IMR-90 (cell line): Measurements from ENCODE around the gene SLC25A11. TPM values are rescaled to one million over a fixed set of nuclear protein-coding genes. Genes with fewer than 3 reads are reported as not detected.

Experiments
- ATAC-seq: fragments of 200-7000 bp; cut with Tn5 transposase; 2 replicates; pipeline ENCODE4 v1.9.1; 2020; ENCODE audit warnings: low read depth, mild to moderate bottlenecking, moderate library complexity
- BruUV-seq: library from RNA; stranded (reverse); fragments of 400-500 nt; replicated peaks from 2 replicates; lab custom pipeline; 2021; lab: Mats Ljungman, UMichigan
- CTCF ChIA-PET: fragments of 300-600 bp; formaldehyde crosslinking; extraction: SDS; loops from one replicate; lab custom pipeline; 2021; ENCODE audit warnings: antibody characterized with exemption; lab: Yijun Ruan, JAX
- POLR2A ChIA-PET: fragments of 300-600 bp; sonication (Branson Sonifier 250); formaldehyde crosslinking; loops from one replicate; lab custom pipeline; 2022; ENCODE audit warnings: antibody characterized with exemption; ENCODE audit not compliant: unreplicated experiment; lab: Charles Lee
- DNase-seq: peaks from one replicate; pipeline ENCODE4 v3.0.0; 2013
- H2AFZ ChIP-seq: replicated peaks from 2 replicates; pipeline ENCODE3; 2013; ENCODE audit warnings: low read length, mild to moderate bottlenecking; ENCODE audit not compliant: poor library complexity
- H2AK5ac ChIP-seq: 2 replicates; pipeline ENCODE4 v1.6.1; 2013; ENCODE audit warnings: low read depth, low read length, inconsistent platforms
- H2AK9ac ChIP-seq: replicated peaks from 2 replicates; pipeline ENCODE3; 2013; ENCODE audit warnings: mild to moderate bottlenecking, low read depth, low read length, moderate library complexity; ENCODE audit not compliant: poor library complexity
- H2BK120ac ChIP-seq: 2 replicates; pipeline ENCODE4 v1.6.1; 2013; ENCODE audit warnings: low read depth, low read length, inconsistent platforms
- H2BK15ac ChIP-seq: 3 replicates; pipeline ENCODE4 v1.6.1; 2013; ENCODE audit warnings: low read depth, low read length, inconsistent platforms
- H2BK20ac ChIP-seq: 2 replicates; pipeline ENCODE4 v1.6.1; 2013; ENCODE audit warnings: low read depth, mild to moderate bottlenecking, inconsistent platforms, low read length, moderate library complexity
- H2BK5ac ChIP-seq: 2 replicates; pipeline ENCODE4 v1.6.1; 2013; ENCODE audit warnings: mild to moderate bottlenecking, low read depth, low read length, inconsistent platforms; ENCODE audit not compliant: poor library complexity, severe bottlenecking
- H3K14ac ChIP-seq: replicated peaks from 2 replicates; pipeline ENCODE4 v1.6.1; 2013; ENCODE audit warnings: low read depth, low read length, inconsistent platforms
- H3K18ac ChIP-seq: 2 replicates; pipeline ENCODE4 v1.6.1; 2013; ENCODE audit warnings: low read depth, low read length, control low read depth
- H3K23ac ChIP-seq: 2 replicates; pipeline ENCODE4 v1.6.1; 2013; ENCODE audit warnings: low read depth, low read length, inconsistent platforms
- H3K27ac ChIP-seq: 2 replicates; pipeline ENCODE4 v1.5.1; 2013; ENCODE audit warnings: mild to moderate bottlenecking, control low read depth, low read length; ENCODE audit not compliant: insufficient read depth
- H3K27me3 ChIP-seq: 2 replicates; pipeline ENCODE4 v1.6.1; 2013; ENCODE audit warnings: low read length; ENCODE audit not compliant: control insufficient read depth, insufficient read depth
- H3K36me3 ChIP-seq: 2 replicates; pipeline ENCODE4 v1.6.1; 2013; ENCODE audit warnings: low read length, mixed read lengths; ENCODE audit not compliant: control insufficient read depth, insufficient read depth
- H3K4ac ChIP-seq: 2 replicates; pipeline ENCODE4 v1.6.1; 2013; ENCODE audit warnings: low read depth, low read length, inconsistent platforms
- H3K4me1 ChIP-seq: 2 replicates; pipeline ENCODE4 v1.6.1; 2013; ENCODE audit warnings: low read length, mixed read lengths; ENCODE audit not compliant: control insufficient read depth, insufficient read depth
- H3K4me2 ChIP-seq: 2 replicates; pipeline ENCODE4 v1.6.1; 2013; ENCODE audit warnings: low read depth, mild to moderate bottlenecking, control low read depth, low read length, moderate library complexity
- H3K4me3 ChIP-seq: 2 replicates; pipeline ENCODE4 v1.5.1; 2013; ENCODE audit warnings: low read depth, mild to moderate bottlenecking, control low read depth, low read length, moderate library complexity; ENCODE audit not compliant: insufficient read depth
- H3K56ac ChIP-seq: 2 replicates; pipeline ENCODE4 v1.6.1; 2013; ENCODE audit warnings: low read length, inconsistent platforms; ENCODE audit not compliant: insufficient read depth; ENCODE audit errors: extremely low read depth
- H3K79me1 ChIP-seq, 2 experiments: 2 replicates each; pipeline ENCODE4 v1.6.1; 2013; ENCODE audit warnings: low read length in 2 of 2, inconsistent platforms in 1 of 2, low read depth in 1 of 2
- H3K9ac ChIP-seq: 2 replicates; pipeline ENCODE4 v1.6.1; 2013; ENCODE audit warnings: low read depth, low read length, control low read depth
- H3K9me1 ChIP-seq: 2 replicates; pipeline ENCODE4 v1.6.1; 2013; ENCODE audit warnings: low read length, inconsistent platforms; ENCODE audit not compliant: insufficient read depth
- H3K9me3 ChIP-seq: 2 replicates; pipeline ENCODE4 v1.6.1; 2013; ENCODE audit warnings: low read length; ENCODE audit not compliant: control insufficient read depth, insufficient read depth
- H4K20me1 ChIP-seq: 2 replicates; pipeline ENCODE4 v1.6.1; 2013; ENCODE audit warnings: low read length, inconsistent platforms; ENCODE audit not compliant: insufficient read depth
- H4K5ac ChIP-seq: 2 replicates; pipeline ENCODE4 v1.6.1; 2013; ENCODE audit warnings: mild to moderate bottlenecking, low read depth, low read length, control low read depth
- H4K8ac ChIP-seq, 2 experiments: 2 replicates each; pipeline ENCODE4 v1.6.1; 2013; ENCODE audit warnings: low read depth in 2 of 2, low read length in 2 of 2, control low read depth in 1 of 2, inconsistent platforms in 1 of 2
- H4K91ac ChIP-seq: 2 replicates; pipeline ENCODE4 v1.6.1; 2013; ENCODE audit warnings: low read depth, low read length, inconsistent platforms; ENCODE audit not compliant: insufficient read depth
- CEBPB ChIP-seq: IDR thresholded peaks from 2 replicates; pipeline ENCODE4 v1.6.1; 2012; ENCODE audit warnings: low read depth, low read length, improper control_type of control experiment
- FOS ChIP-seq: fragments of 150-350 bp; IDR thresholded peaks from 2 replicates; pipeline ENCODE4 v1.6.1; 2016; ENCODE audit warnings: low read depth, low read length
- MXI1 ChIP-seq: IDR thresholded peaks from 2 replicates; pipeline ENCODE4 v1.6.1; 2012; ENCODE audit warnings: low read depth, mild to moderate bottlenecking, low read length, moderate library complexity, borderline replicate concordance
- NFE2L2 ChIP-seq: fragments of 150-350 bp; IDR thresholded peaks from 2 replicates; pipeline ENCODE4 v1.6.1; 2016; ENCODE audit warnings: low read depth, mild to moderate bottlenecking, low read length
- RAD21 ChIP-seq: IDR thresholded peaks from 2 replicates; pipeline ENCODE4 v1.6.1; 2012; ENCODE audit warnings: low read length, improper control_type of control experiment
- SMC3 ChIP-seq: fragments of 150-350 bp; IDR thresholded peaks from 2 replicates; pipeline ENCODE4 v1.6.1; 2016; ENCODE audit warnings: low read depth, mild to moderate bottlenecking, antibody characterized with exemption, low read length, moderate library complexity
- WGBS, 2 experiments: methylation state at CpG; one replicate each; pipeline versions ENCODE4 v1.1.5 to v1.1.7; 2013; ENCODE audit warnings: missing lambda C conversion rate in 2 of 2; ENCODE audit not compliant: insufficient read length in 1 of 2; ENCODE audit errors: extremely low coverage in 2 of 2; 5-methylcytosine and 5-hydroxymethylcytosine counted together
- dilution Hi-C: fragments of 300-500 bp; cut with HindIII; formaldehyde crosslinking; loops from one replicate; pipeline ENCODE4 v1.14.3; 2018; ENCODE audit warnings: low sequenced_read_pairs; ENCODE audit not compliant: unreplicated experiment
- in situ Hi-C: fragments of 300-500 bp; cut with MboI; formaldehyde crosslinking; loops from 3 replicates; pipeline ENCODE4 v1.14.3; 2019; ENCODE audit warnings: low sequenced_read_pairs, inconsistent platforms, mixed read lengths
- intact Hi-C: fragments of 100-400 bp; cut with micrococcal nuclease; formaldehyde crosslinking; loops from 2 replicates; pipeline ENCODE4 v1.10.0; 2022
- polyA plus RNA-seq, 3 experiments: library from polyadenylated mRNA; depleted of rRNA; stranded (reverse); fragments of >200 nt; gene quantifications; 2 replicates each; pipeline ENCODE4 v1.2.3, GENCODE V29; 2012; ENCODE audit warnings: low replicate concordance in 1 of 3
- total RNA-seq: library from RNA; depleted of rRNA; stranded (reverse); fragments of >200 nt; gene quantifications from 2 replicates; pipeline ENCODE4 v1.2.3, GENCODE V29; 2012

SLC25A11 gene
- total and polyA plus RNA-seq, 2 of the 4 experiments (the other 2 are of a cell fraction), result 35.0 to 62.2 TPM

GRCh38 chr17:4898351-4898750 is 41.5 kb downstream of the SLC25A11 start:
- Histone ChIP-seq H4K5ac (no peak overlapping the region), H2BK120ac (no peak overlapping the region), H3K27ac (no peak overlapping the region), H3K4me2 (no peak overlapping the region), H3K27me3 (no peaks in the 10 kb centered on the region; the same call in 1 of the 2 replicates), H3K79me1 (no peaks in the 10 kb centered on the region), H2AK9ac (peak overlapping the region; percentile 58), H3K23ac (no peak overlapping the region), H3K4me1 (no peaks in the 10 kb centered on the region), H4K91ac (no peak overlapping the region), H3K9me1 (peaks cover 2% of the 10 kb centered on the region; the same call in 1 of the 2 replicates), H3K18ac (no peak overlapping the region), H2AK5ac (no peak overlapping the region), H4K20me1 (no peaks in the 10 kb centered on the region; the same call in none of the 2 replicates), H3K9ac (no peak overlapping the region), H3K9me3 (no peaks in the 10 kb centered on the region; the same call in 1 of the 2 replicates), H2BK15ac (no peak overlapping the region), H3K4ac (no peak overlapping the region), H3K36me3 (peaks cover 40% of the 10 kb centered on the region), H2AFZ (no peak overlapping the region), H4K8ac (no peak overlapping the region), H2BK20ac (no peak overlapping the region), H3K14ac (no peak overlapping the region), H3K4me3 (no peak overlapping the region), H2BK5ac (no peak overlapping the region), H3K56ac (no peak overlapping the region)
- CTCF ChIA-PET, result no interaction called here
- WGBS, 2 experiments, result 90% methylated on average over 5 of the region's 8 CpGs; no CpG with 5 or more reads in 1 of the 2 experiments
- in situ Hi-C loops, result no loop called here
- TF ChIP-seq MXI1, result no peak
- no peak for TF ChIP-seq SMC3
- TF ChIP-seq FOS, result no peak
- no peak for TF ChIP-seq CEBPB
- no peak for TF ChIP-seq NFE2L2
- TF ChIP-seq RAD21, result no peak
- dilution Hi-C loops, result no loop called here
- DNase-seq (no peak), ATAC-seq (no peak)
- no TSS peak for BruUV-seq
- POLR2A ChIA-PET, result interaction anchor here (0.6 kb wide), 1 partner anchor 344 kb away, joined by 4 read pairs; no protein-coding TSS in a partner anchor
- intact Hi-C loops, result no loop called here
